Activated CD4-positive, CD25-positive, alpha-beta regulatory T cell (primary cell): ENCODE data around the gene OSGEPL1.
"Not testable (repeated sequence)": the region's sequence is repeated elsewhere in the genome, so short reads cannot be mapped to it uniquely, and the experiment has no call there.

ENCODE experiments used
- DNase-seq, 4 experiments: peaks; one replicate each; lab custom pipeline; 2025; lab: John Stamatoyannopoulos, UW

OSGEPL1 gene, protein sequence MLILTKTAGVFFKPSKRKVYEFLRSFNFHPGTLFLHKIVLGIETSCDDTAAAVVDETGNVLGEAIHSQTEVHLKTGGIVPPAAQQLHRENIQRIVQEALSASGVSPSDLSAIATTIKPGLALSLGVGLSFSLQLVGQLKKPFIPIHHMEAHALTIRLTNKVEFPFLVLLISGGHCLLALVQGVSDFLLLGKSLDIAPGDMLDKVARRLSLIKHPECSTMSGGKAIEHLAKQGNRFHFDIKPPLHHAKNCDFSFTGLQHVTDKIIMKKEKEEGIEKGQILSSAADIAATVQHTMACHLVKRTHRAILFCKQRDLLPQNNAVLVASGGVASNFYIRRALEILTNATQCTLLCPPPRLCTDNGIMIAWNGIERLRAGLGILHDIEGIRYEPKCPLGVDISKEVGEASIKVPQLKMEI

DNA sequence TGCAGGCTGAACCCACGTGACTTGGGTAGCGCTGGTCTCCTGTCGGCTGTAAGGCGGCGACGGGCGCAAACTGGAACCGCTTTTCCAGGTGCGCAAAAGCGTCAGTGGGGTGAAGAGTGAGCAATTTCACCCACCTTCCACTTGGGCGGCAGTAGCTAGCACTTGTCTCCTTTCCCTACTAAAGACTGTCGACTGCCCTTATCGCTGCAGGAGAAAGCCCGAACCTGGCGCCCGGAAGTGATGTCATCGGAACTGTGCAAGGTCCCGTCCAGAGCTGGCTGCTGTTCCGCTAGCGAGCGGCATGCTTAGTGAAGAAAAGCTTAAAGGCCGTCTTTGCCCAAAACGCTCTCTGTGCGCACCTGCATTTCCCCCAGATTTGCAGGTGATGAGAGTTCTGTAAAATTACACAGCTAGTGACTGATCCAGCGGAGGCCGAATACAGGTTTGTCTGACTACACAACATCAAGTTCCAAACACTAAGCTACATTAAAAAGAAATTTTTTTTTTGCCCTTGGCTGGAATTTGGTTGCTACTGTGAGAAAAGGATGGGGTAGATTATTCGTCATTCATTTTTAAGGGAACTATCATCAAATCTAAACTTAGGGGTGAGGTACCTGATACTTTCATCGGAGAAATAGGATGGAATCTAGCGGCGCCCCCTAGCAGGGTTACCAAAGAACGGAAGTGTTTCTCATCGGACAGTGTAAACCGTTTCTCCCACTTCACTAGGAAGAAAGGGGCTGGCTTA is at the start of gene OSGEPL1:
OSGEPL1 (minus strand) TSS at position 242 of the 748 bp plus-strand sequence. CDS start 1,152 bp downstream, outside the sequence.
- peak; percentile 80 to 86 (median 84) for DNase-seq

DNA sequence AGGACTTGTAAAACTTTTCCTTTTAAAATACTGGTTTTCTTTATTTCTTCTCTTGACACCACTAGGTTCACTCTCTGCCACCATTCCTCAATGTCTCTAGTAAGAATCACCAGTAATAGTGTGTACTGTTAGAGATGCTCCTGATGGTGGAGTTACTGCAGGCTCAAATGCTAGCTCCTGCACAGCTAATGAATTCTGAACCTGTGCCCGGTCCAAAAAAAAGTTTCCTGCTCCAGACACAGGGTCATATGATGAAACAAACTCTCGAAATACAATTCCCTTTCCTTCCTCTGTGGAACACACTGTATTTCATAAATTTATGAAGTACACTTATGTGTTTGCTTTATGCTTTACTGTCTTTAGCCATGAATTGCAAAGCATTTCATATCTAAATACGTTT is 40.8 kb upstream of the OSGEPL1 start:
- DNase-seq: no peak

DNA sequence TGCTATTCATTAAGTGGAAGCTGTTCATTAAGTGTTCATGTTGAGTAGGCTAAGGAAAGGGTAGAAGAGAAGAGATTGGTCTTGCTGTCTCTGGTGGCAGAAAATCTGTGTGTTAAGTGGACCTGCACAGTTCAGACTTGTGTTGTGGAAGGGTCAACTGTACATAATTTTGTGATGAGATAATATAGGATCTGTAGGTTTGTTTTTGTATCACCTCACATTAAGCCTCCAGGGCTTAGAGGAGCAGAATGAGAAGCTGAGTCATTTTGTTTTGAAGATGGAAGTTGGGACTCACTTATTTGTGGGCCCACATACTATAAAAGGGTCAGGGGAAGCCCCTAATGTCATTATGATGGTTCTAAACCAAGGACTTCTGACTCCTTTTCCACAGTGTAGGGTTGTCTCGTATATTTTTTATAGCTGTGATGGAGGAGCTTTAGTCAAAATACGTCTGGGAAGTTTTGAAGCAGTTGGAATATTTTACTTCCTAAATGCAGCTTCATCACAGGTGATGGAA is 39.9 kb upstream of the OSGEPL1 start:
- no peak for DNase-seq

DNA sequence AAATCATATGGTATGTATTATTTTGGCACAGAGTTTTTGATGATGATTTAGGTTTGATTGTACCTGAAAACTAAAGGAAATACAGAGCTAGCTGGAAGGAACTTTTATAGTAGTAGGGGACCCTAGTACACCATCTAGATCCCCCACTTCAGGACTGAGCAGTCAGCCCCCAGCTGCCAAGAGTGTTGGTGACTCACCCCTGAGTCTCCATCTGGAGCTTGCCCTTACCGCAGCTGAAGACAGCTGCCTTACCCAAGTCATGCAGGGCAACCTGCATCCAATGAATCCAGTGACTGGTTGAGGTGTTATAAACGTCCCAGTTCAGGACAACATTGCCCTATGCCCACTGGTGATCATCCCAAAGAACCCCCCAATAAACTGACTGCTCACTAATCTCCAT is 36.9 kb upstream of the OSGEPL1 start:
- peak in 3 of 4 experiments; percentile 11 to 21 (median 13) for DNase-seq

DNA sequence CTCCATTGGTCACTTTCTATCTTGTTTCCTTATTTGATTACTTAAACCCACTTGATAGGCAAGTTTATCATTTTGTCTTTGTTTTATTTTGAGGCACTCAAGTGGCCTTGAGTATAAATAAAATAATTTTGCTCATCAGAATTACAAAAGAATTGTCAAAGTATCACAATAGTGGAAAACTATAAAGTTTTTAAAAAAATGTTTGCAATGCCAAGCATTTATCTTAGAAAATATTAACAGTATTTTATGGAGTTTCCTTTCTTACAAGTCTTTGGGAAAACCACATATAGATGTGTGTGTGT is 36.4 kb upstream of the OSGEPL1 start:
- DNase-seq: no peak

DNA sequence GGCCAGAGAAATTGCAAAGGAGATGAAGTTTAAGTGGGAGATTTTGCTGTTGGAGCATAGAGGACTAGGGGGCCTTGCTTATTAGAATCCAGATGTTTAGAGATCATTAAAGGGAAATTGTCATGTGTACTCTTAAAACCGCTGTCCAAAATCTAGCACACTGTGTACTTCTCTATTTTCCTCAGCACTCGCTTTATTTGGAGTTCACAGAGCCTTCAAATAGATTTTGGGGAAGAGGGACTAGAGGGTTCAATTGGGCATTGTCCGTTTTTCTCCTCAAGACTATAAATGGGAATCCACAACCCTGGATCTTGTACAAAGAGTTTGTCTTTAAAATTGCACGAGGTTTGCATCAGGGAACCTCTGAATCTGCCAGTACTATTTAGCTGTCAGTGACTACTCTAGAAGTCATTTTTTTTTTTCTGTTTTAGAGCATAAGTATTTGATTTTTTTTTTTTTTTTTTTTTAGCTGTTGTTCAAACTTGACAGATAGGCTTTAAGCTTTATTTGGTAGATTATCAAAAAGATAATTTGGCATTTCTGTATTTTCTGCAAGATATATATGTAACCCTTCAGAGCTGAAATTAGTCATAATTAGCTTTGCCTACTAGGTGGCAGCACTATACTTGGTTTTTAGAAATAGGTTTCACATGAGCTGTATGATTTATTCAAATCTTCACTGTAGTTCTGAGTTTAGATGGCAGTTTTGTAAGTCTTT is 35.9 kb upstream of the OSGEPL1 start:
- no peak for DNase-seq

DNA sequence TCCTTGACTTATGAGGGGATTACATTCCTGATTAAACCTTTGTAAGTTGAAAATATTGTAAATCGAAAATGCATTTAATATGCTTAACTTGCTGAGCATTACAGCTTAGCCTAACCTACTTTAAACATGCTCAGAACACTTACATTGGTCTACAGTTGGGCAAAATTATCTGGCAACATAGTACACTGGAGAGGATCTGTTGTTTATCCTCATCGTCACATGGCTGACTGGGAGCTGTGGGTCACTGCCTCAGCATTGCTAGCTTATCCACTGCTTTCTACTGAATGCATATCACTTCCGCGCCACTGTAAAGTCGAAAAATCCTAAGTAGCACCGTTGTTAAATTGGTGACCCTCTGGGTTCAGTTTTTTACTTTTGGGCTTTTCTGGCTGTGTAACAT is 35.3 kb upstream of the OSGEPL1 start:
- DNase-seq: no peak

DNA sequence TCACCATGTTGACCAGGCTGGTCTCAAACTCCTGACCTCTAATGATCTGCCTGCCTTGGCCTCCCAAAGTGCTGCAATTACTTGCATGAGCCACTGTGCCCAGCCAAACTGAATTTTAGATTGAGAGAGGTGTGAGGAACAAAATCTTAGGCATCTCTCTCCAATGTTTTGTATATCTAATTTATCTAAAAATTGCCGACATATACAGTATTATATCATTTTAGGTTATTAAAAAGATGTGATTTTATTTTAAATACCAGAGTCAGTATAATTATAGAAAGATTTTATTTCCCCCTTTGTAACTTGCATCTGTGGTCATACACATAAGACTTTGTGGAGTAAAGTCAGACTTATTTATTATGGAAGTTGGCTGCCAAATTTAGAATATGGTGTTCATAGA is 31.7 kb upstream of the OSGEPL1 start:
- no peak for DNase-seq

DNA sequence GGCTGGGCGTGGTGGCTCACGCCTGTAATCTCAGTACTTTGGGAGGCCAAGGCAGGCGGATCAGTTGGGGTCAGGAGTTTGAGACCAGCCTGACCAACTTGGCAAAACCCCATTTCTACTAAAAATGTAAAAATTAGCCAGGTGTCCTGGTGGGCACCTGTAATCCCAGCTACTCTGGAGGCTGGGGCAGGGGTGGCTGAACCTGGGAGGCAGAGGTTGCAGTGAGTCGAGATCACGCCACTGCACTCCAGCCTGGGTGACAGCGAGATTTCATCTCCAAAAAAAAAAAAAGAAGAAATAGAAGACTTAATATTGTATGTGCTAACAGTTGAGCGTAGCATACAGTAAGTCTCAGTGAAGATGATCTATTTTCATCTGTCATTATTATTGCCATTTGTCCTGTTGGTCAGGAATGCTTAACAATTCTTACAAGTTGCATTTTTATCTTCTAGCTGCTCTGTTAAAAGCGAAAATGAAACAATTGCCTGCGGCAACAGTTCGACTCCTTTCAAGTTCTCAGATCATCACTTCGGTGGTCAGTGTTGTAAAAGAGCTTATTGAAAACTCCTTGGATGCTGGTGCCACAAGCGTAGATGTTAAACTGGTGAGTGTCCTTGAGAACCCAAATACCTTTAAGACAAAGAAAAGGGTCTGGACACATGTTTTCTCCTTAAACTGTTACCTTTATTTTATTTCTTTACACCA is 28.9 kb upstream of the OSGEPL1 start:
- no peak for DNase-seq

DNA sequence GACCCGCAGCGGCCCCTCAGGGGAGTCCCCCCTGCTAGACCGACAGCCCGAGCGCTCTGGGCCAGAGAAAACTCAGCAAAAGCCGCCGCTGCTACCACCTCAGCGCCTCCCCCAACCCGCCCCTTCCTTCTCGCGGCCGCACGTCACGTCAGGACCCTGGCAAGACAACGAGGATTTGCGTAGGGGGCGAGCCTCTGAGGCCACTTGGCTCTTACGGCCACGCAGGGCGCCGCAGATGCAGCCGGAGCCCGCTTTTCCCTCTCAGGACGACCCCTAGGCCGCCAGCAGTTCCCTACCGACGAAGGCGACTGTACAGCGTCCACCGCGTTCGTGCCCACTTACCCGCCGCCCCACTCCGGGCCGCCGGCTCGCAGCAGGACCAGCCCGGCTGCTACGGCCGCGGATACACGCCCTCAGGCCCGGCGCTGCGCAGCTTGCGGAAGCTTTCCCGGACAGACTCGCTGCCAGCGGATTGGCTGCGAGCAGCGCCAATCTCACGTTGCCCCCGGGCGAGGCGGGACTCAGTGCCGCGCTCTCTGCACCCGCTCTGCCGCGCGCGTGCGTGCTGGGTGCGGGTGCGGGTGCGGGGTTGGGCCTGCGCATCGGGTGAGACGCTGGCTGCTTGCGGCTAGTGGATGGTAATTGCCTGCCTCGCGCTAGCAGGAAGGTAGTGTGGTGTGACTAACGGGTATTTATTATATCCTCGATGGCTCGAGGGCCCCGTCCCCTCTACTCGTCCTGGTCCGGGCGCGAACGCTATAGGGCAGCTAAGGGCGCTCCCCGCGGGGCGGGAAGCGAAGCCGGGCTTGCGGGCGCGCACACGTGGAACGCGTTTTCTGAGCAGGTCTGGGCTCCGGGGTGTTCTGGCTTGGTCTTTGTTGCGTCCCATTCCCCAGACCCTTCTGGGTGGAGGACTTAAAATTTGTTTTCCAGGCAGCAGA is 21.6 kb upstream of the OSGEPL1 start, which contains the start of the genes ORMDL1 and PMS1:
ORMDL1 (minus strand) TSS at position 413 of the 941 bp plus-strand sequence. CDS start 1,744 bp downstream, outside the sequence.
PMS1 (plus strand) TSS at position 524 of the 941 bp plus-strand sequence. CDS start 7,360 bp downstream, outside the sequence.
- peak; percentile 85 to 91 (median 88) for DNase-seq

DNA sequence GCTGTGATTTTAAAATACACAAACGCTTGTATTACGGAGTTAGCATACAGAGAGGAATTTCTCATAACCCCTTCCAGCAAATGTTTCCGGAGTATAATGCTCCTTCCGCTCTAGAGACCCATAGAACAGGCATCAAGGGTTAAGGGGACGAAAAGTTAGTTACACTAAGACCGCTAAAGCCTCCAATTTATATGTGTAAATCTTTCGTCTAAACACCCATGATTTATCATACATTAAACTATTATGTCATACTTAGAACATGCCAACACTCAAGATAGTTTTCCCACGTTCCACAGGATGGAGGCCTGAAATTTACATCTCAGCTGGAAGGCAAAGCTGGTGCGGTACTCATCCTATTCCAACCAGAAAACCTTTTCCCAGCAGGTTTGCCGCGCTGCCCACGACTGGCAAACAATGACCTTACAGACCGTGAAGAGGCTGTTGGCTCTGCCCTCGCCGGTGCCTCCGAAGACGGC is 20.9 kb upstream of the OSGEPL1 start:
- DNase-seq: no peak

DNA sequence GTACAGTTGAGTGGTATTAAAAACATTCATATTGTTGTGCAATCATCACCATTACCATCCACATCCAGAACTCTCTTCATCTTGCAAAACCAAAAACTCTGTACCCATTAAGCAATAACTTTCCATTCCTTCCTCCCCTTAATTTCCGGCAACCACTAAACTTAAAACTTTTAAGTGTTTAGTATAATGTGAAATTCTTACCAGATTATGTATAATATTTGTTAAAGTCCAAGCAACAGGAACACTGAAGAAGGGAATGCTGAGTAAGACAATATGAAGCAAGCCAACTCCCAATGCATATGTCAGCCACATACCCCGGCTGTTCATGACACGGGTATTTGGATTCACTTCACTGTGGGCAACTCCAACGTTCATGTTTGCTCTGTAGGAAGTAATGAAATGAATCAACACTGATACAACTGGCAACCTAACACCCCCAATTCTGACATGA is 19.7 kb upstream of the OSGEPL1 start:
- no peak for DNase-seq

DNA sequence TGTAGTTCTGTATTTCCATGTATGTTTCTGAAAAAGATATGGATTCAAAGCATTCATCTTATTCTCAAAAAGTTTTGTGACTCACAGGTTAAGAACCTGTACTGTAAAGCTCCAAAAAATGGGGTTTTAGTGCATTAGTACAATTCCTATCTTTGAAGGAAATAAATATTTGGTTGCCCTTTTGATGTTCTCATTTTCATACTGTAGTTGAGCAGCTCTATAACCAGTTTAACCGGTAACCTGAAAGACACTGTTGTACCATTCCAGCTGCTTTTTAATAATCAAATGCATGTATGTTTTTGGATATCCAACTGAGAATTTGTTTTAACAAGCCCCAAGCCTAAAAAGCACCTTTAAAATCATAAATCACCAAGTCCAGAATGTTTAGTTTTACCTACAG is 9.6 kb upstream of the OSGEPL1 start:
- no peak for DNase-seq

DNA sequence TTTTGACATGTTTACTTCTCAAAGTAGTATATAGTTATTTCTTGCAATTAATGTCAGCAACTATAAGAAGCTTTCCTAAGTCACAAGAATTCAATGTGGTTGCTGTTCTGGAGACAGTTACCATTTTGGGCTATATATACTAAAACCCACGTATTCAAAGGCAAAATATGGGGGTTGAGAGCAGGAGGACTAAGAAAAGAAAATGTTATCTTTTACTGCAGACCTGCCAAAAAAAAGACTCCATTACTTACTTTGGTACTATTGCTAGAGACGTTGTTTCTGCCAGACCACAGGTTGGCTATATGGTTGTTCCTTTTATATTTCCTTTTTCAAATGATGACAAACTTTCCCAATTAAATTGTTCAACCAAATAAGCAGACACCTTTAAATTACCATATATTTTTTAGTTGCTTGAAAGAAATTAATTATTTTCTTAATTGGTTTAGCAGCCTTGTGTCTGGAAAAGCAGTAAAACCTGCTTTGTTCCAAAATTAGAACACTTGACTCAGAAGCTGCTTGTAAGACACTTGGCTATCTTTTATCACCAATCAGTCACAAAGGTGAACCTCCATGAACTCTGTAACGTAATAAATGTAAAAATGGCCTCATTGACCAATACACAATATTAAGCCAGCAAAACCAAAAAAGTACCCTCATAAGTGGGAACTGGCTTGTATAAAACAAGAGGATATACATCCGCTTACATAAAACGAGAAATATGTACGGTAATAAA is 8.2 kb upstream of the OSGEPL1 start:
- no peak for DNase-seq

DNA sequence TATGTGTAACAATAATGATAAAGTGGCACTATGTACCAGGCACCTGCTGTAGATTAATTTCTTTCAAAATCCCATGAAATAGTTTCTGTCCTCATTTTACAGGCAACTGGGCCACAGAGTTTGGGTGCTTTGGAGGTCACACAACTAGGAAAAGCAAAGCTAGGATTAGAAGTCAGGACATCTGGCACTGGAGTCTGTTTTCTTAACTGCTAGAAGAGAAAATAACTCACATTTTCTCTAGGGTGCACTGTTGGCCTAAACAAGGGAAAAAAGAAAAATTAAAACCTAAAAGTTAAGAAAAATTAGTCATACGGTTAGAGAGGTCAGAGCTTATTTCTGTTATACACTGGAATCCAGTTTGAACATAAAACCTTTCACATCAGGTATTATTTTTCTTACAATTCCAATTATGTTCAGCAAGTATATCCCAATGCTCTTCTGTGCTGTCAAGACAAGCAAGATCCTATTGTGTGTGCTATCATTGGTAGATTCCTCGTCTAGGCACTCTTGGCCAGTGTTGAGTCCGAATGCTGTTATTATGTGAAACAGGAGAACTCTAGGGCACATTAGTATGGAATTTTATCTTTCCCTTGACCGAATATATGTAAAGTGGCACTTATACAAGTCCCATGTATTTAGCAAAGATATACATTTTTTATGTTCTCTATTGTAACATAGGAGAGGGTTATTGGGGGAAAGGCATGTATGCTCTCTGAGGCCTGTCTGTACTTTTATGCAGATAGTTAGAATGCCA is 1.5 kb upstream of the OSGEPL1 start:
- DNase-seq: no peak

DNA sequence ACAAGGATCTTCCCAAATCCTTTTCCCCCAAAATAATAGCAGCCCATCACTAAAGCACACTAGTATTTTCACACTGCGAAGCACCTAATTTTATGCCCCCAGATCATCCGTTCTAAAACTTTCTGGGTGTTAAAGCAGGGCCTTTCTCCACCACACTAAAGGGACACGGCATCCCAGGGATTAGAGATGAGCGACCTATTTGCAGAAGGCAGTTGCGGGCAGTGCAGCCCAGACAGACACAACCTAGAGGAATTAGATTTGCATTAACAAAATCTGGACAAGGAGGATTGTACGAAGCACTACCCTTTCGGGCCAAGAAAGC is 402 bp downstream of the OSGEPL1 start:
- no peak for DNase-seq

DNA sequence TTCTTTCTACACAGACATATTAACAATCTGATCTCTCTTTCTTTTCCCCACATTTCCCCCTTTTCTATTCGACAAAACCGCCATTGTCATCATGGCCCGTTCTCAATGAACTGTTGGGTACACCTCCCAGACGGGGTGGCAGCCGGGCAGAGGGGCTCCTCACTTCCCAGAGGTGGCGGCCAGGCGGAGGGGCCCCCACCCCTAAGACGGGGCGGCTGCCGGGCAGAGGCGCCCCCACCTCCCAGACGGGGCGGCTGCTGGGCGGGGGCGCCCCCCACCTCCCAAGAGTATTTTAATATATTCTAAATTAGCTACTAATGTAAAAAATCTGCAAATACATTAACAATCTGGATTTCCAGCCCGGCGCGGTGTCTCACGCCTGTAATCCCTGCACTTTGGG is 2.4 kb downstream of the OSGEPL1 start:
- DNase-seq: not testable (repeated sequence)

DNA sequence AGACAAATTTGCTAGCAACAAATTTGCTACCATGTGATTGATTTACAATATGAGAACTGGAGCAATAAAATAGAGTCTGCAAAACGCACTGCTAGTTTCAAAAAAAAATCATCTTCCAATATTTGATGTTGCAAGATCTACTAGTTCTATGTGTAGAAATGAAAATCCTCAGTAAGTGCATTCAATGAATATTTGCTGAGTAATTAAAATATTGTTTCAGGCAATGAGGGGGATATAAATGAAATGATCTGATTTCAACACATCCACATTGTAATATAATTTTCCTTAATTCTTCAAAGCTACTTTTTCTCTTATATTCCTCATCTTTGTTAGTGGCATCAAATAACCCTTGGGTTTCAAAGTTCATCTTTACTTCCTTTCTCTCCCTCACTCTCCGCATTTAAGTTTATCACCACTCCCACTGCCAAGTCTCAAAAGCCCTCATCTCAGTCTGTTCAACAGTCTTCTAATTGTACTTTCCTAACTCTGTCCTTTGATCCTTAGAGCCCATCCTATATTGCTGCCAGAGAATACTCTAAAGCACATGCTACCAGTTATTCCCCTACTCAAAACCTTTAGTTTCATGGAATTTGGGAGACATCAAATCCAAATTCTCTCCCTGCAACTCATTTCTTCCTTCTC is 6.2 kb downstream of the OSGEPL1 start:
- no peak for DNase-seq
